Sigmoid colon (tissue), 7 donors: ENCODE measurements around the gene HSD3B1. TPM values are rescaled to one million over a fixed set of nuclear protein-coding genes. Genes with fewer than 3 reads are reported as not detected.

Experiments used
- DNase-seq: peaks from one replicate; pipeline ENCODE4 v3.0.0-alpha.2; 2019
- H3K27ac ChIP-seq, 4 donors: fragments of 200-600 bp; sonication (generic); one replicate each; pipeline ENCODE4 v1.5.1; 2016 to 2019; ENCODE audit warnings: mild to moderate bottlenecking in 1 of 4
- H3K27me3 ChIP-seq, 3 donors: fragments of 200-600 bp; sonication (generic); one replicate each; pipeline ENCODE4 v1.5.1; 2019; ENCODE audit warnings: mild to moderate bottlenecking in 1 of 3
- H3K36me3 ChIP-seq, 4 donors: fragments of 200-600 bp; sonication (generic); one replicate each; pipeline ENCODE4 v1.5.1; 2016 to 2019
- H3K4me1 ChIP-seq, 4 donors: fragments of 200-600 bp; sonication (generic); one replicate each; pipeline ENCODE4 v1.5.1; 2017 to 2019
- H3K4me3 ChIP-seq, 4 donors: fragments of 200-600 bp; sonication (generic); one replicate each; pipeline ENCODE4 v1.5.1; 2017 to 2019; ENCODE audit warnings: mild to moderate bottlenecking in 2 of 4, moderate library complexity in 1 of 4
- H3K9me3 ChIP-seq, 4 donors: fragments of 200-600 bp in 3 of 4; sonication (generic) in 3 of 4; one replicate each; pipeline versions ENCODE4 v1.5.1 to v1.6.1; 2013 to 2019
- EP300 ChIP-seq, 4 donors: sonication (generic); formaldehyde crosslinking; IDR thresholded peaks; one replicate each; pipeline ENCODE4 v1.6.1; 2017; ENCODE audit warnings: antibody characterized with exemption in 4 of 4
- POLR2A ChIP-seq, 2 donors: fragments of 450-650 bp; IDR thresholded peaks; one replicate each; pipeline ENCODE4 v1.6.1; 2016; ENCODE audit warnings: antibody characterized with exemption in 2 of 2, mild to moderate bottlenecking in 2 of 2, moderate library complexity in 2 of 2
- POLR2AphosphoS5 ChIP-seq, 4 donors: sonication (generic); formaldehyde crosslinking; IDR thresholded peaks; one replicate each; pipeline ENCODE4 v1.6.1; 2017; ENCODE audit warnings: antibody characterized with exemption in 4 of 4
- WGBS, 2 donors: extraction: QIAGEN DNeasy Blood & Tissue Kit; methylation state at CpG; one replicate each; pipeline ENCODE4 v1.1.7; 2013; 5-methylcytosine and 5-hydroxymethylcytosine counted together
- intact Hi-C: fragments of 100-400 bp; cut with DNase I; formaldehyde crosslinking; loops from one replicate; pipeline ENCODE4 v1.15.1; 2023
- polyA plus RNA-seq, 3 donors: library from polyadenylated mRNA; stranded (reverse); fragments of 200-250 nt; gene quantifications; one replicate each; pipeline ENCODE4 v1.2.3, GENCODE V29; 2013
- total RNA-seq, 4 donors: library from RNA; depleted of rRNA; stranded (reverse); fragments of >200 nt; gene quantifications; one replicate each; pipeline ENCODE4 v1.1.0, GENCODE V29; 2016
- TF ChIP-seq, protein P1 (sequence below), 4 experiments: fragments of 450-650 bp in 3 of 4; fragments of 200-600 bp in 1 of 4; IDR thresholded peaks; one replicate each; pipeline ENCODE4 v1.5.1; 2016 to 2019; ENCODE audit warnings: antibody characterized with exemption in 4 of 4, mild to moderate bottlenecking in 3 of 4, moderate library complexity in 2 of 4
- donor health status: healthy with polysubstance abuse.
- donor health status: Bipolar disorder and iron deficiency.
- donor health status: healthy.

HSD3B1 gene
- total and polyA plus RNA-seq, 7 donors, result 0.06 TPM; not detected in 6

DNA sequence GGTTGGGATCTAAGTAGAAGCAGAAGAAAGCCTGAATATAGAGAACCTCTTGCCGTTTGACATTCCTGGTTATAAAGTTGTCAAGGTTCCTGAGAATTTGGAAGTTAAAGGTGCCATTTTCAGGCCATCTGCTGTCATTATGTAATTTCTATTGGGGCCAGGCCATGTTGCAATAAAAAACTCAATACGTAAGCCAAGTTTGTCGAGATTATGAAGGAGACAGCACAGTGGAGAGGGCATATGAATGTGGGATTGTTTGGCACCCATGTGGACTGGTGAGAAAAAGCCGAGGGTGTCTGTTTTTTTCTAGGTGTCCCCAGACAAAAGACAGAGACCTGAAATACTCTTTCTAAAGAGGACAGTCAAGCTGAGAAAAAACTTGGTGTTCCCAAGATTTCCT, 18.8 kb upstream of the HSD3B1 start:
- no peak for DNase-seq
- Histone ChIP-seq H3K4me3 (no peak overlapping the region), H3K36me3 (no peaks in the 10 kb centered on the region), H3K27ac (no peak overlapping the region), H3K27me3 (peaks cover 0 to 3% (median 0%) of the 10 kb centered on the region in 3 donors), H3K4me1 (no peaks in the 10 kb centered on the region), H3K9me3 (no peaks in the 10 kb centered on the region)
- intact Hi-C loops, result no loop called here
- 72 to 81% methylated on average over 4 of the region's 4 CpGs for WGBS, 2 donors
- TF ChIP-seq POLR2AphosphoS5 (IDR thresholded peaks at IDR 0.05) (no peak), EP300 (IDR thresholded peaks at IDR 0.05) (no peak), POLR2A (IDR thresholded peaks at IDR 0.05) (no peak)
- TF ChIP-seq, protein P1, sequence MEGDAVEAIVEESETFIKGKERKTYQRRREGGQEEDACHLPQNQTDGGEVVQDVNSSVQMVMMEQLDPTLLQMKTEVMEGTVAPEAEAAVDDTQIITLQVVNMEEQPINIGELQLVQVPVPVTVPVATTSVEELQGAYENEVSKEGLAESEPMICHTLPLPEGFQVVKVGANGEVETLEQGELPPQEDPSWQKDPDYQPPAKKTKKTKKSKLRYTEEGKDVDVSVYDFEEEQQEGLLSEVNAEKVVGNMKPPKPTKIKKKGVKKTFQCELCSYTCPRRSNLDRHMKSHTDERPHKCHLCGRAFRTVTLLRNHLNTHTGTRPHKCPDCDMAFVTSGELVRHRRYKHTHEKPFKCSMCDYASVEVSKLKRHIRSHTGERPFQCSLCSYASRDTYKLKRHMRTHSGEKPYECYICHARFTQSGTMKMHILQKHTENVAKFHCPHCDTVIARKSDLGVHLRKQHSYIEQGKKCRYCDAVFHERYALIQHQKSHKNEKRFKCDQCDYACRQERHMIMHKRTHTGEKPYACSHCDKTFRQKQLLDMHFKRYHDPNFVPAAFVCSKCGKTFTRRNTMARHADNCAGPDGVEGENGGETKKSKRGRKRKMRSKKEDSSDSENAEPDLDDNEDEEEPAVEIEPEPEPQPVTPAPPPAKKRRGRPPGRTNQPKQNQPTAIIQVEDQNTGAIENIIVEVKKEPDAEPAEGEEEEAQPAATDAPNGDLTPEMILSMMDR (IDR thresholded peaks at IDR 0.05), result no peak

DNA sequence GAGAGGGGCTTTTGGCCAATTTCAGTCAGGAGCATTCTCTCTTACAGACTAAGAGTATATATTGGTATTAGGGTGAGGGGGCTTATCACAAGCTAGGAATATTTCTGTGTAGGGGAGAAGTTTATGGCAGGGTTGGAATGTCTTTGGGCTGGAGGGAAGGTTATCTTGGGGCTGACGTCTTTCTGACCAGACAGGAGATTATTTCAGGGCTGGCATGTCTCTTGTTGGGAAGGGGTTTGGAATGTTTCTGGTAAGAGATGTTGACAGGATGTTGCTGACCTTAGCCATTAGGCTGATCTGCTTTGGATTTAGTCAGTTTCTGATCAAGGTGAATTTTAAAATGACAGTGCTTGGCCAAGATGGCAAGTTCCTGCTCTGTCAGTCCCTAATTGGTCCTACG, 17.8 kb upstream of the HSD3B1 start:
- Histone ChIP-seq H3K27me3 (peaks cover 0 to 4% (median 0%) of the 10 kb centered on the region in 3 donors), H3K9me3 (no peaks in the 10 kb centered on the region), H3K4me1 (no peaks in the 10 kb centered on the region), H3K36me3 (no peaks in the 10 kb centered on the region), H3K4me3 (no peak overlapping the region), H3K27ac (no peak overlapping the region)
- WGBS, 2 donors, result 82 to 85% methylated on average over 2 of the region's 2 CpGs
- DNase-seq, result no peak
- intact Hi-C loops, result no loop called here
- no peak for TF ChIP-seq POLR2AphosphoS5 (IDR thresholded peaks at IDR 0.05)
- TF ChIP-seq, protein P1 (IDR thresholded peaks at IDR 0.05), result no peak
- TF ChIP-seq EP300 (IDR thresholded peaks at IDR 0.05), result no peak
- TF ChIP-seq POLR2A (IDR thresholded peaks at IDR 0.05), result no peak

DNA sequence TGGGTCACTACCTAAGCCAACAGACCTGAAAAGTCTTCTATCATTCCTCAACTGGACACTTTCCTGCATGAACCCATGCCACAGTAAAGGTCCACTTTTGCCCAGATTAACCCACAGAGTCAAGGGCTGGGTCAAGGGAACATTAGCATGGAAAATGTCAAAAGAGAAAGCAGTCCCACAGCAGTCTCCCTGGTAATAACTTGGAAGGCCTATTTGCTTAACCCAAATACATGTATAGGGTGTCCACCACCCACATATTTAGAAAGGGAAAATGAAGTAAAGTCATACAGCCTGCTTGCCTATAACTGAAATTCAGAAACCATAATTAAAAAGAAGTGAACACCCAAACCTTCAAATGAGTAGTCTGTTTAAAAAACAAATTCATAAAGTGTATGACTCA, 16.1 kb upstream of the HSD3B1 start:
- no peak for DNase-seq
- TF ChIP-seq POLR2AphosphoS5 (IDR thresholded peaks at IDR 0.05), result no peak
- TF ChIP-seq POLR2A (IDR thresholded peaks at IDR 0.05), result no peak
- TF ChIP-seq EP300 (IDR thresholded peaks at IDR 0.05), result no peak
- TF ChIP-seq, protein P1 (IDR thresholded peaks at IDR 0.05), result no peak
- Histone ChIP-seq H3K4me1 (no peaks in the 10 kb centered on the region), H3K4me3 (no peak overlapping the region), H3K9me3 (peaks cover 0 to 3% (median 0%) of the 10 kb centered on the region in 4 donors), H3K27ac (no peak overlapping the region), H3K36me3 (no peaks in the 10 kb centered on the region), H3K27me3 (peaks cover 0 to 4% (median 0%) of the 10 kb centered on the region in 3 donors)
- intact Hi-C loops, result no loop called here

DNA sequence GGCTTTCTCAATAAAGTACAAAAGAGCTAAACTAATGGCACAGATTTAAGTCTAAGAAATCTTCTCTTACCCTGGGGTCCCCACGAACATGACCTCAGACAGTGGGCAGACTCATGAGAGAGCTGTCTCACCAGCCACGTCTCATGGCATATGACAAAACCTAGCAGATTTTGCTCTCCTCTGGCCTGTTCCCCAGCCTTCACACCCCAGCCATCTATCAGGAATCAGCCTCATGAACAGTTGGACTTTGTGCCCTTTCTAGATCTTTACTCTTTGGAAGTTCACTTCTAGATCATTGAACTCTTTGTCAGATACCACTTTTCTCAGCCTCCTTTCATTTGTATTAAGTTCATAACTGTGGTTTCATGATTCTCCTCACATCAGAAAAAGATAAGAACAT, 14.2 kb upstream of the HSD3B1 start:
- intact Hi-C loops, result no loop called here
- Histone ChIP-seq H3K4me3 (no peak overlapping the region), H3K36me3 (no peaks in the 10 kb centered on the region), H3K27ac (no peak overlapping the region), H3K27me3 (peaks cover 0 to 4% (median 0%) of the 10 kb centered on the region in 3 donors), H3K4me1 (no peaks in the 10 kb centered on the region), H3K9me3 (peaks cover 0 to 3% (median 1%) of the 10 kb centered on the region in 4 donors)
- WGBS, 2 donors, result 87 to 91% methylated on average over 2 of the region's 2 CpGs
- DNase-seq, result no peak
- TF ChIP-seq, protein P1 (IDR thresholded peaks at IDR 0.05), result no peak
- TF ChIP-seq POLR2A (IDR thresholded peaks at IDR 0.05) (no peak), POLR2AphosphoS5 (IDR thresholded peaks at IDR 0.05) (no peak), EP300 (IDR thresholded peaks at IDR 0.05) (no peak)

DNA sequence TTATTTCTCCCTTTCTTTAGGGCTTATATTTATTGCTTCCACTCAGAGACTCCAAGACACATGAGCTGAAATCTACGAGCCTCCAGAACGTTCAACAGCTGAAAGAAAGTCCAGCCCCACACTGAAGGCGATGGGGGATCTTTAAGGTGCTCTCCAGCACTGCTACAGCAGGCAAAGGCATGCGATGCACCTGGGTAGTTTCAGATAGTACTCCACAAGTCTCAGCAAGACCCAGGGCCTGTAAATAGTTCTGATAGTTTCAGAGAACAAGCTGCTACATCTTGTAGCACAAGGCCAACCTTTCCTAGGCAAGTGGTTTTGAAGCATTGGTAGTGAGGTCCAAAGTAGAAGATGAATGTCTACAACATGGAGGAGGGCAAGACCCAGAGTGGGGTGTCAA, 2.2 kb upstream of the HSD3B1 start:
- no peak overlapping the region for H3K27ac ChIP-seq
- H3K27me3 ChIP-seq, result no peaks in the 10 kb centered on the region
- intact Hi-C loops, result no loop called here
- no peaks in the 10 kb centered on the region for H3K4me1 ChIP-seq
- H3K36me3 ChIP-seq, result no peaks in the 10 kb centered on the region
- no peaks in the 10 kb centered on the region for H3K9me3 ChIP-seq
- WGBS, 2 donors, result 89 to 91% methylated on average over 4 of the region's 4 CpGs
- TF ChIP-seq EP300 (IDR thresholded peaks at IDR 0.05) (no peak), POLR2A (IDR thresholded peaks at IDR 0.05) (no peak), POLR2AphosphoS5 (IDR thresholded peaks at IDR 0.05) (no peak)
- TF ChIP-seq, protein P1 (IDR thresholded peaks at IDR 0.05), result no peak
- H3K4me3 ChIP-seq, result no peak overlapping the region
- no peak for DNase-seq
